Duodenal mucosa (tissue), 2 donors: ENCODE data around the gene GADD45A.
"Not testable (repeated sequence)": the region's sequence is repeated elsewhere in the genome, so short reads cannot be mapped to it uniquely, and the experiment has no call there.

Source experiments
- H3K27ac ChIP-seq: one replicate; pipeline ENCODE4 v1.7.0; 2013; ENCODE audit warnings: low read depth, low read length
- H3K27me3 ChIP-seq, 2 donors: one replicate each; pipeline ENCODE4 v1.7.0; 2013; ENCODE audit warnings: low read length in 2 of 2, control low read depth in 1 of 2; ENCODE audit not compliant: insufficient read depth in 2 of 2, control insufficient read depth in 1 of 2
- H3K36me3 ChIP-seq, 2 donors: one replicate each; pipeline ENCODE4 v1.7.0; 2013; ENCODE audit warnings: low read length in 2 of 2, control low read depth in 1 of 2; ENCODE audit not compliant: insufficient read depth in 2 of 2, control insufficient read depth in 1 of 2
- H3K4me1 ChIP-seq, 2 donors: one replicate each; pipeline ENCODE4 v1.7.0; 2013; ENCODE audit warnings: low read length in 2 of 2, control low read depth in 1 of 2; ENCODE audit not compliant: insufficient read depth in 2 of 2, control insufficient read depth in 1 of 2
- H3K4me3 ChIP-seq, 2 donors: one replicate each; pipeline ENCODE4 v1.7.0; 2013; ENCODE audit warnings: low read length in 2 of 2, low read depth in 1 of 2
- H3K9ac ChIP-seq, 2 donors: one replicate each; pipeline ENCODE4 v1.7.0; 2013; ENCODE audit warnings: low read length in 2 of 2, low read depth in 1 of 2
- H3K9me3 ChIP-seq, 2 donors: one replicate each; pipeline ENCODE4 v1.7.0; 2013; ENCODE audit warnings: low read length in 2 of 2, control low read depth in 1 of 2; ENCODE audit not compliant: control insufficient read depth in 1 of 2

The GADD45A gene

GRCh38 chr1:67648582-67649326 is 36.2 kb upstream of the GADD45A start:
- Histone ChIP-seq H3K36me3 (no peaks in the 10 kb centered on the region), H3K4me1 (peaks cover 21 to 35% of the 10 kb centered on the region in 2 donors), H3K9ac (no peak overlapping the region), H3K27ac (no peak overlapping the region), H3K9me3 (no peaks in the 10 kb centered on the region), H3K27me3 (no peaks in the 10 kb centered on the region), H3K4me3 (no peak overlapping the region)

- no peaks in the 10 kb centered on the region for H3K36me3 ChIP-seq
- H3K4me1 ChIP-seq = peaks cover 21 to 24% of the 10 kb centered on the region in 2 donors
- H3K9me3 ChIP-seq = no peaks in the 10 kb centered on the region
- no peaks in the 10 kb centered on the region for H3K27me3 ChIP-seq
- no peak overlapping the region for H3K27ac ChIP-seq
- no peak overlapping the region for H3K4me3 ChIP-seq
- no peak overlapping the region for H3K9ac ChIP-seq
These were observed 34.9 kb upstream of the GADD45A start for GRCh38 chr1:67650061-67650460.

GRCh38 chr1:67651031-67651430 is 34.0 kb upstream of the GADD45A start:
- no peaks in the 10 kb centered on the region for H3K27me3 ChIP-seq
- no peak overlapping the region for H3K9ac ChIP-seq
- H3K4me3 ChIP-seq = no peak overlapping the region
- peaks cover 16% of the 10 kb centered on the region in 2 donors for H3K4me1 ChIP-seq
- H3K9me3 ChIP-seq = no peaks in the 10 kb centered on the region
- no peak overlapping the region for H3K27ac ChIP-seq
- no peaks in the 10 kb centered on the region for H3K36me3 ChIP-seq

GRCh38 chr1:67652800-67653199 is 32.2 kb upstream of the GADD45A start:
- peaks cover 0 to 3% of the 10 kb centered on the region in 2 donors for H3K4me1 ChIP-seq
- no peak overlapping the region for H3K4me3 ChIP-seq
- H3K9me3 ChIP-seq = no peaks in the 10 kb centered on the region
- no peak overlapping the region for H3K9ac ChIP-seq
- H3K27me3 ChIP-seq = no peaks in the 10 kb centered on the region
- H3K36me3 ChIP-seq = no peaks in the 10 kb centered on the region
- no peak overlapping the region for H3K27ac ChIP-seq

GRCh38 chr1:67653304-67653703 is 31.7 kb upstream of the GADD45A start:
- H3K4me1 ChIP-seq = peaks cover 0 to 3% of the 10 kb centered on the region in 2 donors
- H3K4me3 ChIP-seq = no peak overlapping the region
- no peak overlapping the region for H3K9ac ChIP-seq
- H3K27me3 ChIP-seq = no peaks in the 10 kb centered on the region
- H3K9me3 ChIP-seq = no peaks in the 10 kb centered on the region
- no peaks in the 10 kb centered on the region for H3K36me3 ChIP-seq
- no peak overlapping the region for H3K27ac ChIP-seq

- no peak overlapping the region for H3K27ac ChIP-seq
- H3K4me1 ChIP-seq = peaks cover 0 to 3% of the 10 kb centered on the region in 2 donors
- H3K9me3 ChIP-seq = no peaks in the 10 kb centered on the region
- H3K4me3 ChIP-seq = no peak overlapping the region
- H3K9ac ChIP-seq = no peak overlapping the region
- no peaks in the 10 kb centered on the region for H3K36me3 ChIP-seq
- H3K27me3 ChIP-seq = no peaks in the 10 kb centered on the region
These were observed 29.4 kb upstream of the GADD45A start for GRCh38 chr1:67655581-67655980.

GRCh38 chr1:67657152-67657551 is 27.8 kb upstream of the GADD45A start:
- not testable (repeated sequence) for H3K9me3 ChIP-seq, H3K9ac ChIP-seq, H3K36me3 ChIP-seq

GRCh38 chr1:67659229-67659628 is 25.8 kb upstream of the GADD45A start:
- Histone ChIP-seq H3K27me3 (no peaks in the 10 kb centered on the region), H3K4me1 (no peaks in the 10 kb centered on the region), H3K36me3 (no peaks in the 10 kb centered on the region), H3K27ac (no peak overlapping the region), H3K9ac (no peak overlapping the region), H3K9me3 (no peaks in the 10 kb centered on the region), H3K4me3 (no peak overlapping the region)

More at GRCh38 chr1:67657152-67657551, 27.8 kb upstream of the GADD45A start:
- H3K4me1 ChIP-seq, H3K27me3 ChIP-seq, H3K27ac ChIP-seq, H3K4me3 ChIP-seq: not testable (repeated sequence)

- H3K36me3 ChIP-seq = no peaks in the 10 kb centered on the region
- no peak overlapping the region for H3K9ac ChIP-seq
- no peak overlapping the region for H3K4me3 ChIP-seq
- H3K9me3 ChIP-seq = no peaks in the 10 kb centered on the region
- H3K27ac ChIP-seq = no peak overlapping the region
- H3K27me3 ChIP-seq = no peaks in the 10 kb centered on the region
- no peaks in the 10 kb centered on the region for H3K4me1 ChIP-seq
These were observed 22.1 kb upstream of the GADD45A start for GRCh38 chr1:67662884-67663283.

- H3K4me3 ChIP-seq = no peak overlapping the region
- peaks cover 3 to 6% of the 10 kb centered on the region in 2 donors for H3K4me1 ChIP-seq
- H3K27me3 ChIP-seq = no peaks in the 10 kb centered on the region
- H3K36me3 ChIP-seq = no peaks in the 10 kb centered on the region
- H3K9me3 ChIP-seq = no peaks in the 10 kb centered on the region
- H3K9ac ChIP-seq = no peak overlapping the region
- H3K27ac ChIP-seq = no peak overlapping the region
These were observed 21.0 kb upstream of the GADD45A start for GRCh38 chr1:67664048-67664447.
